H1 (cell line): ENCODE measurements around the gene BSN. TPM values are rescaled to one million over a fixed set of nuclear protein-coding genes. Genes with fewer than 3 reads are reported as not detected.

Source experiments
- CTCF ChIA-PET: fragments of 300-600 bp; sonication (Branson Sonifier 250); formaldehyde crosslinking; loops from one replicate; lab custom pipeline; 2021; ENCODE audit not compliant: partially characterized antibody; lab: Charles Lee
- POLR2A ChIA-PET: fragments of 300-600 bp; sonication (Branson Sonifier 250); formaldehyde crosslinking; loops from one replicate; lab custom pipeline; 2021; ENCODE audit warnings: inconsistent platforms; ENCODE audit not compliant: partially characterized antibody; lab: Charles Lee
- DNase-seq, 2 experiments: peaks; one replicate each; pipeline versions ENCODE4 v3.0.0 to v3.0.0-alpha.2; 2010 to 2022; ENCODE audit warnings: low spot score in 2 of 2, low read depth in 1 of 2, mixed read lengths in 1 of 2
- FAIRE-seq: peaks from 2 replicates; lab custom pipeline; 2011; peaks lifted over from hg19 to GRCh38; lab: Jason Lieb, UNC
- H2AFZ ChIP-seq: 2 replicates; pipeline ENCODE4 v1.8.1; 2012; ENCODE audit warnings: low read length, inconsistent platforms
- H2AK5ac ChIP-seq: 2 replicates; pipeline ENCODE4 v1.6.1; 2013; ENCODE audit warnings: low read depth, low read length
- H2BK120ac ChIP-seq: replicated peaks from 2 replicates; pipeline ENCODE3; 2013; ENCODE audit warnings: low read depth, low read length, inconsistent platforms
- H2BK12ac ChIP-seq: 2 replicates; pipeline ENCODE4 v1.6.1; 2013; ENCODE audit warnings: low read depth, low read length
- H2BK15ac ChIP-seq: 2 replicates; pipeline ENCODE4 v1.6.1; 2013; ENCODE audit warnings: low read length
- H2BK20ac ChIP-seq: 2 replicates; pipeline ENCODE4 v1.6.1; 2013; ENCODE audit warnings: low read length
- H2BK5ac ChIP-seq: 2 replicates; pipeline ENCODE4 v1.6.1; 2013; ENCODE audit warnings: low read depth, low read length
- H3K14ac ChIP-seq: 2 replicates; pipeline ENCODE4 v1.6.1; 2013; ENCODE audit warnings: inconsistent platforms; ENCODE audit not compliant: insufficient read length
- H3K18ac ChIP-seq: 2 replicates; pipeline ENCODE4 v1.6.1; 2013; ENCODE audit warnings: low read length; ENCODE audit errors: extremely low read depth
- H3K23ac ChIP-seq: 2 replicates; pipeline ENCODE4 v1.6.1; 2013; ENCODE audit warnings: inconsistent platforms; ENCODE audit not compliant: insufficient read length
- H3K23me2 ChIP-seq: 2 replicates; pipeline ENCODE4 v1.6.1; 2013; ENCODE audit warnings: low read depth, low read length
- H3K27ac ChIP-seq: 2 replicates; pipeline ENCODE4 v1.6.1; 2011; ENCODE audit warnings: low read depth, low read length, inconsistent platforms
- H3K27me3 ChIP-seq, 4 experiments: replicated peaks in 1 of 4; 1 replicate in 1 of 4; 2 replicates in 3 of 4; pipeline versions ENCODE4 v1.6.1 to v1.8.1; 2011 to 2013; ENCODE audit warnings: low read length in 3 of 4, mild to moderate bottlenecking in 3 of 4, inconsistent platforms in 2 of 4, mixed read lengths in 2 of 4, moderate library complexity in 1 of 4; ENCODE audit not compliant: control insufficient read depth in 3 of 4, insufficient read depth in 3 of 4; ENCODE audit errors: extremely low read depth in 1 of 4
- H3K36me3 ChIP-seq, 4 experiments: 2 replicates each; pipeline versions ENCODE4 v1.6.1 to v1.8.1; 2011 to 2013; ENCODE audit warnings: mild to moderate bottlenecking in 4 of 4, low read length in 3 of 4, moderate library complexity in 2 of 4, control low read depth in 1 of 4, inconsistent platforms in 1 of 4; ENCODE audit not compliant: insufficient read depth in 4 of 4, control insufficient read depth in 2 of 4
- H3K4ac ChIP-seq: replicated peaks from 2 replicates; pipeline ENCODE3; 2013; ENCODE audit warnings: low read length, low read depth, mixed read lengths, inconsistent platforms; ENCODE audit not compliant: insufficient read length
- H3K4me1 ChIP-seq, 4 experiments: replicated peaks in 1 of 4; 1 replicate in 1 of 4; 2 replicates in 3 of 4; pipeline versions ENCODE4 v1.6.1 to v1.8.1; 2011 to 2013; ENCODE audit warnings: low read length in 3 of 4, inconsistent platforms in 2 of 4, mixed read lengths in 1 of 4; ENCODE audit not compliant: insufficient read depth in 4 of 4, control insufficient read depth in 3 of 4
- H3K4me2 ChIP-seq, 2 experiments: 2 replicates each; pipeline versions ENCODE4 v1.6.1 to v1.8.1; 2011 to 2013; ENCODE audit warnings: low read depth in 2 of 2, low read length in 2 of 2, control low read depth in 1 of 2, inconsistent platforms in 1 of 2, mild to moderate bottlenecking in 1 of 2; ENCODE audit not compliant: insufficient read depth in 1 of 2
- H3K4me3 ChIP-seq, 4 experiments: fragments of 200-600, 300-600 bp in 1 of 4; sonication (generic), shearing (Covaris generic), sonication (Bioruptor Twin) in 1 of 4; 2 replicates each; pipeline versions ENCODE4 v1.5.1 to v1.8.1; 2011 to 2016; ENCODE audit warnings: low read length in 4 of 4, low read depth in 3 of 4, control low read depth in 2 of 4, inconsistent platforms in 2 of 4, mild to moderate bottlenecking in 2 of 4, mixed read lengths in 1 of 4, moderate library complexity in 1 of 4; ENCODE audit not compliant: insufficient read depth in 2 of 4; ENCODE audit errors: extremely low read depth in 1 of 4
- H3K56ac ChIP-seq: replicated peaks from 2 replicates; pipeline ENCODE3; 2013; ENCODE audit warnings: low read depth, mild to moderate bottlenecking, mixed read lengths, low read length, inconsistent platforms; ENCODE audit not compliant: insufficient read length
- H3K79me1 ChIP-seq: 2 replicates; pipeline ENCODE4 v1.6.1; 2013; ENCODE audit warnings: low read depth, low read length, control low read depth
- H3K79me2 ChIP-seq, 2 experiments: 2 replicates each; pipeline versions ENCODE4 v1.6.1 to v1.8.1; 2012 to 2013; ENCODE audit warnings: low read length in 2 of 2, mild to moderate bottlenecking in 2 of 2, inconsistent platforms in 1 of 2; ENCODE audit not compliant: insufficient read depth in 2 of 2, control insufficient read depth in 1 of 2
- H3K9ac ChIP-seq, 4 experiments: replicated peaks in 1 of 4; 1 replicate in 1 of 4; 2 replicates in 3 of 4; pipeline versions ENCODE4 v1.6.1 to v1.8.1; 2011 to 2013; ENCODE audit warnings: low read depth in 3 of 4, low read length in 3 of 4, control low read depth in 2 of 4, mild to moderate bottlenecking in 2 of 4, moderate library complexity in 2 of 4, inconsistent platforms in 1 of 4; ENCODE audit errors: extremely low read depth in 1 of 4
- H3K9me3 ChIP-seq, 2 experiments: 2 replicates each; pipeline versions ENCODE4 v1.6.1 to v1.8.1; 2012 to 2013; ENCODE audit warnings: mild to moderate bottlenecking in 2 of 2, moderate library complexity in 2 of 2, control low read depth in 1 of 2, inconsistent platforms in 1 of 2, low read depth in 1 of 2, low read length in 1 of 2, mixed read lengths in 1 of 2; ENCODE audit not compliant: insufficient read depth in 2 of 2
- H4K20me1 ChIP-seq, 2 experiments: replicated peaks in 1 of 2; 2 replicates each; pipeline versions ENCODE3 to v1.8.1; 2011 to 2013; ENCODE audit warnings: inconsistent platforms in 2 of 2, low read length in 2 of 2, mild to moderate bottlenecking in 1 of 2; ENCODE audit not compliant: insufficient read depth in 2 of 2, control insufficient read depth in 1 of 2
- H4K5ac ChIP-seq: 2 replicates; pipeline ENCODE4 v1.6.1; 2013; ENCODE audit warnings: low read length, low read depth, mixed read lengths, inconsistent platforms; ENCODE audit not compliant: insufficient read length
- H4K8ac ChIP-seq: 2 replicates; pipeline ENCODE4 v1.8.0; 2013; ENCODE audit warnings: mild to moderate bottlenecking, moderate library complexity, low read length, inconsistent platforms; ENCODE audit not compliant: insufficient read depth; ENCODE audit errors: extremely low read depth
- H4K91ac ChIP-seq: replicated peaks from 2 replicates; pipeline ENCODE3; 2013; ENCODE audit warnings: low read length, mixed read lengths, inconsistent platforms; ENCODE audit not compliant: insufficient read length
- ATF3 ChIP-seq: IDR thresholded peaks from 2 replicates; pipeline ENCODE4 v1.6.1; 2011; ENCODE audit warnings: low read depth, mild to moderate bottlenecking, low read length; ENCODE audit not compliant: insufficient read depth
- GABPA ChIP-seq: IDR thresholded peaks from 2 replicates; pipeline ENCODE4 v1.6.1; 2011; ENCODE audit warnings: mild to moderate bottlenecking, low read length, moderate library complexity, borderline replicate concordance; ENCODE audit not compliant: insufficient read depth
- POLR2A ChIP-seq, 2 experiments: IDR thresholded peaks; 1 replicate in 1 of 2; 2 replicates in 1 of 2; pipeline ENCODE4 v1.6.1; 2011; ENCODE audit warnings: low read depth in 2 of 2, low read length in 2 of 2, mild to moderate bottlenecking in 2 of 2; ENCODE audit errors: control extremely low read depth in 1 of 2
- POLR2AphosphoS5 ChIP-seq: IDR thresholded peaks from 2 replicates; pipeline ENCODE4 v1.6.1; 2011; ENCODE audit warnings: low read depth, low read length
- RBBP5 ChIP-seq: IDR thresholded peaks from 2 replicates; pipeline ENCODE4 v1.7.1; 2012; ENCODE audit warnings: low read depth, mild to moderate bottlenecking, inconsistent platforms, low read length, moderate library complexity, borderline replicate concordance
- SIN3A ChIP-seq, 2 experiments: IDR thresholded peaks in 1 of 2; conservative IDR thresholded peaks in 1 of 2; 2 replicates each; pipeline ENCODE4 v1.6.1; 2011 to 2012; ENCODE audit warnings: low read length in 2 of 2, improper control_type of control experiment in 1 of 2, low read depth in 1 of 2, mild to moderate bottlenecking in 1 of 2
- TAF1 ChIP-seq: IDR thresholded peaks from 2 replicates; pipeline ENCODE4 v1.6.1; 2011; ENCODE audit warnings: mild to moderate bottlenecking, low read depth, low read length
- TAF7 ChIP-seq: optimal IDR thresholded peaks from 2 replicates; pipeline ENCODE3; 2011; ENCODE audit warnings: low read depth, mild to moderate bottlenecking, inconsistent platforms, low read length, moderate library complexity, borderline replicate concordance
- YY1 ChIP-seq: IDR thresholded peaks from 2 replicates; pipeline ENCODE4 v1.6.1; 2011; ENCODE audit warnings: low read depth, mild to moderate bottlenecking, low read length
- WGBS, 2 experiments: shearing (Covaris generic) in 1 of 2; methylation state at CpG; one replicate each; pipeline versions ENCODE4 v1.1.6 to v1.1.7; 2013 to 2015; ENCODE audit warnings: low lambda C conversion rate in 2 of 2, mixed read lengths in 2 of 2, inconsistent platforms in 1 of 2, low coverage in 1 of 2, missing lambda C conversion rate in 1 of 2; ENCODE audit not compliant: insufficient replicate concordance in 2 of 2, insufficient coverage in 1 of 2, insufficient read length in 1 of 2; ENCODE audit errors: extremely low coverage in 1 of 2, missing lambda C conversion rate in 1 of 2; 5-methylcytosine and 5-hydroxymethylcytosine counted together
- polyA plus RNA-seq, 7 experiments: library from polyadenylated mRNA; depleted of rRNA in 3 of 7; stranded (reverse) in 5 of 7; unstranded in 2 of 7; fragments of >200 nt in 5 of 7; fragments of 200-250 nt in 2 of 7; gene quantifications; 1 replicate in 5 of 7; 2 replicates in 1 of 7; 4 replicates in 1 of 7; pipeline versions ENCODE4 v1.2.1 to v1.2.3, GENCODE V29; 2011 to 2013; ENCODE audit warnings: missing spikeins in 2 of 7, mixed read lengths in 2 of 7
- total RNA-seq: library from RNA; stranded (reverse); fragmentation: NEBNext Ultra II Directional; extraction: Animal tissue kit (Norgen Biotek cat#: 25700); gene quantifications from 2 replicates; pipeline ENCODE4 v1.2.1, GENCODE V29; 2021

Gene BSN
- total and polyA plus RNA-seq, 2 of the 8 experiments (the other 6 are each of a cell fraction or from before 2014, with no cell fraction given): 0.60 to 3.0 TPM

DNA sequence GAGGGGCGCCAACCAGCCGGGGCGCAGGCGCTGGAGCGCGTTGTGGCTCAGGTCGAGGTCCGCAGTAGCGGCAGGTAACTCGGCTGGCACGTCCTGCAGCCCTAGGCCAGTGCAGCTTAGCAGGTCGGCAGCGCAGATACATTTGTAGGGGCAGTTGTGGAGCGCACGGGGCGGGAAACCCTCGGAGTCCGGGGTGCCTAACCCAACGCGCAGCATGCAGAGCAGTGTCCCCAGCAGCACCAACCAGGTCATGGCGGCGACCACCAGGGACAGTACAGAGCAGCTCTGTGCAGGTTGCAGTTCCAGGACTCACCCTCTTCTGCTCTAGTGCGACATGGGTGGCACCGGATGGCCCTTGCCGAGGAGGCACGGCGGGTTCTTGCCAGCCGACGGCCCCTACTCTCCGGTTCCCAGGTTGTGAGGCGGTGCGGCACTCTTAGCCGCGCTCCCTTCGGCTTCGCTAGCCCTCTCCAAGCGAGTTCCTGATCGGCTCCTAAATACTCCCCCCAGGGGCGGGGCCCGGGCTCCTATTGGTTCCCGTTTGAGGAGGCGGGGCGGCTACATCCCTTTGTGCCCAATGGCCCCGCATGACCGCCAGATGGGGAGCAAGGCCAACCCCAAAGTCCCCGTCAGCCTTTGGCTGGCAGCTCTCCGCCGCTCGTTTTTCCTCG lies 165.1 kb downstream of the BSN start, which contains the start of gene AMIGO3:
Gene AMIGO3, minus strand, starts transcription at position 471 of the 671 bp plus-strand sequence. Its CDS starts 219 bp downstream, at position 252.
- H2BK15ac ChIP-seq: no peak within 1 kb of the TSS
- H4K5ac ChIP-seq: peak within 1 kb of the TSS; percentile 96
- DNase-seq (peak; percentile 86 to 97), FAIRE-seq (no peak)
- H3K23me2 ChIP-seq: peaks cover 16% of the 10 kb centered on the region; the same call in 1 of the 2 replicates
- H2BK20ac ChIP-seq: no peak within 1 kb of the TSS; the same call in 1 of the 2 replicates
- H3K27ac ChIP-seq: no peak within 1 kb of the TSS
- 0 out of 2 replicates have a peak within 1 kb of the TSS, but pooled peaks have one; percentile 25 for H2AFZ ChIP-seq
- H3K9ac ChIP-seq: peak within 1 kb of the TSS in 3 of 4 experiments; percentile 34 to 62 (median 61); a peak in 5 of 7 replicates
- peaks cover 0 to 8% of the 10 kb centered on the region in 2 experiments; a peak in 1 of 4 replicates for H3K79me2 ChIP-seq
- peak within 1 kb of the TSS; percentile 49 for H3K4ac ChIP-seq
- WGBS, 2 experiments: 4% methylated on average over 49 of the region's 50 CpGs; no CpG with 5 or more reads in 1 of the 2 experiments
- peak within 1 kb of the TSS; percentile 45 to 62 (median 56) for H3K4me3 ChIP-seq
- peak within 1 kb of the TSS; percentile 90 for H4K91ac ChIP-seq
- H3K23ac ChIP-seq: no peak within 1 kb of the TSS
- peaks cover 0 to 22% (median 11%) of the 10 kb centered on the region in 4 experiments; a peak in 6 of 7 replicates for H3K4me1 ChIP-seq
- ChIA-PET POLR2A (interaction anchor here (0.6 to 7.3 kb wide), 28 partner anchors 8 to 480 kb away, joined by 3 to 57 read pairs (median 4); partner anchors contain the start of genes IP6K1, MST1, RBM6 and RNF123), CTCF (interaction anchor here (0.7 to 7.8 kb wide), 19 partner anchors 8 to 188 kb away, joined by 3 to 127 read pairs (median 4); partner anchors contain the start of genes INKA1, IP6K1 and MST1R)
- peak within 1 kb of the TSS; percentile 21; the same call in 1 of the 2 replicates for H2BK12ac ChIP-seq
- H4K20me1 ChIP-seq: peaks cover 7 to 26% of the 10 kb centered on the region in 2 experiments
- peak within 1 kb of the TSS; percentile 60 for H3K56ac ChIP-seq
- H2BK120ac ChIP-seq: no peak within 1 kb of the TSS
- H3K18ac ChIP-seq: peak within 1 kb of the TSS; percentile 99
- H3K27me3 ChIP-seq: no peaks in the 10 kb centered on the region
- peaks cover 6 to 13% (median 8%) of the 10 kb centered on the region in 4 experiments; a peak in 4 of 8 replicates for H3K36me3 ChIP-seq
- no peaks in the 10 kb centered on the region for H3K9me3 ChIP-seq
- H3K79me1 ChIP-seq: peaks cover 5% of the 10 kb centered on the region; the same call in 1 of the 2 replicates
- H3K14ac ChIP-seq: no peak within 1 kb of the TSS
- no peak within 1 kb of the TSS for H2AK5ac ChIP-seq
- peak within 1 kb of the TSS; percentile 63 to 97 for H3K4me2 ChIP-seq
- H2BK5ac ChIP-seq: peak within 1 kb of the TSS; percentile 84; the same call in 1 of the 2 replicates
- H4K8ac ChIP-seq: peak within 1 kb of the TSS; percentile 90
- TF ChIP-seq YY1 (0 out of 2 replicates have a peak, but pooled peaks have one; percentile 52), GABPA (peak; percentile 13; the same call in 1 of the 2 replicates), TAF7 (peak; percentile 1), SIN3A (conservative IDR thresholded peaks at IDR 0.05 in 1 of 2, IDR thresholded peaks at IDR 0.05 in 1 of 2; ENCODE audit: low read depth in 1 of 2, low read length in 2 of 2) (0 out of 4 replicates have a peak, but pooled peaks of 1 of the 2 experiments have one; percentile 23), ATF3 (no peak), POLR2A (IDR thresholded peaks at IDR 0.05; ENCODE audit: control extremely low read depth in 1 of 2, low read depth in 2 of 2, low read length in 2 of 2) (peak in 1 of 2 experiments; percentile 95; a peak in 2 of 3 replicates), RBBP5 (peak; percentile 80; the same call in 1 of the 2 replicates), TAF1 (peak; percentile 74; the same call in 1 of the 2 replicates), POLR2AphosphoS5 (peak; percentile 87)
